HFFc6 (cell line): ENCODE data around the gene FOXJ2. TPM values are rescaled to one million over a fixed set of nuclear protein-coding genes. Genes with fewer than 3 reads are reported as not detected.
A peak's percentile ranks its signal among the peaks of the same experiment; 100 is the strongest.
"Not testable (repeated sequence)": the region's sequence is repeated elsewhere in the genome, so short reads cannot be mapped to it uniquely, and the experiment has no call there.

Experiments used
- DNase-seq: peaks from one replicate; pipeline ENCODE4 v3.0.0-alpha.2; 2018
- H3K27ac Mint-ChIP-seq: 2 replicates; pipeline ENCODE4 v1.8.0; 2020; ENCODE audit warnings: mild to moderate bottlenecking, mixed read lengths
- H3K27me3 Mint-ChIP-seq: 2 replicates; pipeline ENCODE4 v1.8.0; 2021; ENCODE audit warnings: mild to moderate bottlenecking, moderate library complexity, mixed read lengths; ENCODE audit not compliant: insufficient read depth
- H3K36me3 Mint-ChIP-seq: 2 replicates; pipeline ENCODE4 v1.8.0; 2021; ENCODE audit warnings: low read depth, mixed read lengths
- H3K4me1 Mint-ChIP-seq: 2 replicates; pipeline ENCODE4 v1.8.0; 2020; ENCODE audit warnings: low read depth, mixed read lengths
- H3K4me3 Mint-ChIP-seq: 2 replicates; pipeline ENCODE4 v1.8.0; 2020; ENCODE audit warnings: mild to moderate bottlenecking, moderate library complexity, mixed read lengths
- H3K9me3 Mint-ChIP-seq: 2 replicates; pipeline ENCODE4 v1.8.0; 2020; ENCODE audit warnings: mild to moderate bottlenecking, mixed read lengths
- CTCF ChIP-seq: fragments of 200-600 bp; sonication (generic); IDR thresholded peaks from 2 replicates; pipeline ENCODE4 v1.5.0; 2021; ENCODE audit warnings: antibody characterized with exemption, mild to moderate bottlenecking
- total RNA-seq, 6 experiments: library from RNA; stranded (reverse); fragmentation: NEBNext Ultra II Directional; extraction: Animal tissue kit (Norgen Biotek cat#: 25700); gene quantifications; 2 replicates in 1 of 6; 3 replicates in 5 of 6; pipeline ENCODE4 v1.2.3, GENCODE V29; 2021

Gene FOXJ2
- total RNA-seq, 6 experiments from 2014 or later, result 15.3 to 17.5 (median 15.9) TPM

DNA sequence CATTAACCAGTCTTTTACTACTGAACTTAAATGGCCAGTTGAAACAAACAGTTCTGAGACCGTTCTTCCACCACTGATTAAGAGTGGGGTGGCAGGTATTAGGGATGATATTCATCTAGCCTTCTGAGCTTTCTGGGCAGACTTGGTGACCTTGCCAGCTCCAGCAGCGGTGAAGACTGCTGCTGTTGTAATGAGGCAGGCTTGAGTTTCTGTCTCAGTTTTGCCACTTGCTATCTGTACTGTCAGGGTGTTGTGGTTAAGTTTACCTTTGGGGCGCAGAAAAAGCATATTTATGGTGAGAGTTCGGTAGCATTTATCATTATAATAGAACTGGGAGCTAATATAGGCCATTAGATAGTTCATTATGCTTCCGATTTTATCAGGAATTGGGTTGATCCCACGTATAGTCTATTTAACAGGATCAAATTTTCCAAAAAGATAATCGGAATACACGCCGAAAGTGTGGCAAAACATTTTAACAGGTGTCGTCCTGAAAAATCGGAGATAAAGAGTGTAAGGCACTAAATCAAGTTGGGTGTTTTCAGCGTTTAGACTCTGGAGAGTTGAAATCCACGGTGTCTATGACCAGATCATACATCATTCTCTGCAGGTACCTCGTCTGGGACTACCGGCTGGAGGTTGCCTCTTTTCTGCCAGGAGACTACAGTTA is 48.9 kb downstream of the FOXJ2 start:
- Mint-ChIP-seq H3K36me3 (peaks cover 5% of the 10 kb centered on the region; the same call in 1 of the 2 replicates), H3K27ac (peak overlapping the region; percentile 96), H3K4me1 (peaks cover 69% of the 10 kb centered on the region), H3K9me3 (no peaks in the 10 kb centered on the region), H3K27me3 (peaks cover 4% of the 10 kb centered on the region), H3K4me3 (peak overlapping the region; percentile 98)
- no peak for TF ChIP-seq CTCF
- DNase-seq, result no peak

DNA sequence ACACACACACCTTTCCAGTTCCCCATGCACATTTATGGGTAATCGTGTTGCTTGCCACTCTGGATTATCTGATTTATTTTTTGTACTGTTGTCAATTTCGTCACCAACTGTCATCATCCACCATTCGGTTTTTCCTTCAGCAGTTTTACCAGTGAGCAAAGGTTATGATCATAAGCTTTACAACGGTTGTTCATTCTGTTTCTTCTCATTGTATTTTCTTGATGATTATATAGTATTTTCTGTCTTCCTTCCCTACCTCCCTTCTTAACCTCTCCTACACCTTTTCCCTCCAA is 50.2 kb downstream of the FOXJ2 start:
- Mint-ChIP-seq H3K4me1 (peaks cover 58% of the 10 kb centered on the region), H3K9me3 (no peaks in the 10 kb centered on the region), H3K4me3 (peak overlapping the region; percentile 98), H3K36me3 (peaks cover 5% of the 10 kb centered on the region; the same call in 1 of the 2 replicates), H3K27me3 (peaks cover 4% of the 10 kb centered on the region), H3K27ac (peak overlapping the region; percentile 96)
- no peak for TF ChIP-seq CTCF
- no peak for DNase-seq

DNA sequence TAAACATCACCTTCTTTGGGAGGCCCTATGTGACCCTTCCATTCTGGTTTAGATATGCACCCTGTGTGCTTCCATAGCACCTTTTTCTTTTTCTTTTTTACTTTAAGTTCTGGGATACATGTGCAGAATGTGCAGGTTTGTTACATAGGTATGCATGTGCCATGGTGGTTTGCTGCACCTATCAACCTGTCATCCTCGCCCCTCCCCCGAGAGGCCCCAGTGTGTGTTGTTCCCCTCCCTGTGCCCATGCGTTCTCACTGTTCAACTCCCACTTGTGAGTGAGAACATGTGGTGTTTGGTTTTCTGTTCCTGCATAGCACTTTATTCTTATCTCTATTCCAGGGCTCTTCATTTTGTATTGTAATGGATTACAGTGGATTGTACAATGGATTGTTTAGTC is 51.8 kb downstream of the FOXJ2 start:
- peak overlapping the region; percentile 98 for H3K4me3 Mint-ChIP-seq
- H3K27me3 Mint-ChIP-seq, DNase-seq, H3K9me3 Mint-ChIP-seq, H3K36me3 Mint-ChIP-seq: not testable (repeated sequence)
- H3K27ac Mint-ChIP-seq, result peak overlapping the region; percentile 10; the same call in 1 of the 2 replicates
- peaks cover 51% of the 10 kb centered on the region for H3K4me1 Mint-ChIP-seq

GRCh38 chr12:8087666-8088065 is 55.1 kb downstream of the FOXJ2 start:
- Mint-ChIP-seq H3K36me3 (peaks cover 9% of the 10 kb centered on the region), H3K9me3 (no peaks in the 10 kb centered on the region), H3K27me3 (peaks cover under 1% of the 10 kb centered on the region), H3K4me3 (no peak overlapping the region), H3K4me1 (peaks cover 37% of the 10 kb centered on the region), H3K27ac (peak overlapping the region; percentile 7; the same call in 1 of the 2 replicates)
- no peak for DNase-seq
- TF ChIP-seq CTCF, result no peak

- H3K27ac Mint-ChIP-seq, result peak overlapping the region; percentile 32
- no peaks in the 10 kb centered on the region; the same call in 1 of the 2 replicates for H3K27me3 Mint-ChIP-seq
- H3K36me3 Mint-ChIP-seq, result peaks cover 14% of the 10 kb centered on the region
- TF ChIP-seq CTCF, result no peak
- H3K4me3 Mint-ChIP-seq, result no peak overlapping the region
- H3K4me1 Mint-ChIP-seq, result peaks cover 29% of the 10 kb centered on the region
- H3K9me3 Mint-ChIP-seq, result no peaks in the 10 kb centered on the region
- DNase-seq, result no peak
Observed at GRCh38 chr12:8088574-8088973, 56.1 kb downstream of the FOXJ2 start.

DNA sequence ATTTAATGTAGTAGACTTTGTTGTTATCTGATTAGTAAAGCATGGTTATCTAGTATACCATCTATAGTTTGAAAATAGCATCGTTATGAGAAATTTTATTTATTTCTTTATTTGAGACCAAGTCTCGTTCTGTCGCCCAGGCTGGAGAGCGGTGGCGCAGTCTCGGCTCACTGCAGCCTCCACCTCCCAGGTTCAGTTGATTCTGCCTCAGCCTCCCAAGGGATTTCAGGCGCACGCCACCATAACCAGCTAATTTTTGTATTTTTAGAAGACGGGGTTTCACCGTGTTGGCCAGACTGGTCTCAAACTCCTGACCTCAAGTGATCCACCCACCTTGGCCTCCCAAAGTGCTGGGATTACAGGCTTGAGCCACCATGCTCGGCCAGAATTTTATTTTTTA is 56.8 kb downstream of the FOXJ2 start:
- not testable (repeated sequence) for DNase-seq, H3K27me3 Mint-ChIP-seq, H3K9me3 Mint-ChIP-seq, H3K4me3 Mint-ChIP-seq, H3K27ac Mint-ChIP-seq
- Mint-ChIP-seq H3K4me1 (peaks cover 22% of the 10 kb centered on the region), H3K36me3 (peaks cover 15% of the 10 kb centered on the region)
